MCF 10A (cell line): ENCODE results near the gene SETX. TPM values are rescaled to one million over a fixed set of nuclear protein-coding genes. Genes with fewer than 3 reads are reported as not detected.

Source experiments
- BruUV-seq: library from RNA; stranded (reverse); fragments of 400-500 nt; replicated peaks from 2 replicates; lab custom pipeline; 2021; lab: Mats Ljungman, UMichigan
- CTCF ChIA-PET: fragments of 300-600 bp; sonication (Branson Sonifier 250); formaldehyde crosslinking; extraction: SDS; loops from one replicate; lab custom pipeline; 2021; ENCODE audit warnings: antibody characterized with exemption, inconsistent platforms; lab: Yijun Ruan, JAX
- POLR2A ChIA-PET: fragments of 300-600, 350-650 bp; sonication (Branson Sonifier 250); formaldehyde crosslinking; extraction: SDS; loops from one replicate; lab custom pipeline; 2020; ENCODE audit warnings: antibody characterized with exemption, inconsistent platforms; lab: Yijun Ruan, JAX
- DNase-seq: peaks from one replicate; pipeline ENCODE4 v3.0.0-alpha.2; 2018; ENCODE audit not compliant: unreplicated experiment
- H3K27ac Mint-ChIP-seq: one replicate; pipeline ENCODE4 v1.8.0; 2022; ENCODE audit warnings: mild to moderate bottlenecking, low read depth, mixed read lengths; ENCODE audit not compliant: unreplicated experiment
- H3K27me3 Mint-ChIP-seq: one replicate; pipeline ENCODE4 v1.8.0; 2022; ENCODE audit warnings: mixed read lengths; ENCODE audit not compliant: insufficient read depth, unreplicated experiment
- H3K36me3 Mint-ChIP-seq: one replicate; pipeline ENCODE4 v1.8.0; 2022; ENCODE audit warnings: mild to moderate bottlenecking, moderate library complexity, mixed read lengths; ENCODE audit not compliant: insufficient read depth, unreplicated experiment
- H3K4me1 Mint-ChIP-seq: one replicate; pipeline ENCODE4 v1.8.0; 2022; ENCODE audit warnings: mixed read lengths; ENCODE audit not compliant: insufficient read depth, unreplicated experiment
- H3K4me3 Mint-ChIP-seq: one replicate; pipeline ENCODE4 v1.8.0; 2022; ENCODE audit warnings: mild to moderate bottlenecking, moderate library complexity, mixed read lengths; ENCODE audit not compliant: unreplicated experiment
- H3K9me3 Mint-ChIP-seq: one replicate; pipeline ENCODE4 v1.8.0; 2022; ENCODE audit warnings: mixed read lengths; ENCODE audit not compliant: unreplicated experiment
- CTCF ChIP-seq: fragments of 200-600 bp; IDR thresholded peaks from one replicate; pipeline ENCODE4 v1.8.0; 2022; ENCODE audit warnings: antibody characterized with exemption, mild to moderate bottlenecking; ENCODE audit not compliant: unreplicated experiment
- intact Hi-C: fragments of 100-400 bp; cut with micrococcal nuclease; formaldehyde crosslinking; loops from 2 replicates; pipeline ENCODE4 v1.14.1; 2022
- total RNA-seq: library from RNA; stranded (reverse); gene quantifications from 2 replicates; pipeline ENCODE4 v1.2.3, GENCODE V29; 2022

SETX gene
- total RNA-seq, 1 experiment from 2014 or later, result 41.1 TPM

- no peaks in the 10 kb centered on the region for H3K27me3 Mint-ChIP-seq
- no peak overlapping the region for H3K27ac Mint-ChIP-seq
- intact Hi-C loops, result no loop called here
- H3K9me3 Mint-ChIP-seq, result no peaks in the 10 kb centered on the region
- peaks cover 5% of the 10 kb centered on the region for H3K4me1 Mint-ChIP-seq
- H3K36me3 Mint-ChIP-seq, result peaks cover 97% of the 10 kb centered on the region
- no peak for DNase-seq
- BruUV-seq, result no TSS peak
- ChIA-PET POLR2A (interaction anchor here (1.7 kb wide), 1 partner anchor 9 kb away, joined by 4 read pairs; the partner anchor contains the start of gene SETX), CTCF (interaction anchor here (0.6 kb wide), 1 partner anchor 578 kb away, joined by 3 read pairs; no protein-coding TSS in a partner anchor)
- no peak for TF ChIP-seq CTCF
- H3K4me3 Mint-ChIP-seq, result no peak overlapping the region
These were observed 8.6 kb downstream of the SETX start for GRCh38 chr9:132346177-132346576.

GRCh38 chr9:132341177-132341840 lies 13.5 kb downstream of the SETX start:
- intact Hi-C loops, result no loop called here
- no peak overlapping the region for H3K4me3 Mint-ChIP-seq
- no peak for DNase-seq
- no peak for TF ChIP-seq CTCF
- TSS peak; percentile 5 for BruUV-seq
- POLR2A ChIA-PET, result interaction anchor here (1.0 to 1.8 kb wide), 2 partner anchors 12 kb away, joined by 4 read pairs; no protein-coding TSS in a partner anchor
- peaks cover 87% of the 10 kb centered on the region for H3K36me3 Mint-ChIP-seq
- no peaks in the 10 kb centered on the region for H3K4me1 Mint-ChIP-seq
- CTCF ChIA-PET, result no interaction called here
- H3K9me3 Mint-ChIP-seq, result no peaks in the 10 kb centered on the region
- H3K27me3 Mint-ChIP-seq, result no peaks in the 10 kb centered on the region
- no peak overlapping the region for H3K27ac Mint-ChIP-seq

GRCh38 chr9:132334364-132334763 lies 20.4 kb downstream of the SETX start:
- Mint-ChIP-seq H3K4me3 (no peak overlapping the region), H3K36me3 (peaks cover 83% of the 10 kb centered on the region), H3K4me1 (no peaks in the 10 kb centered on the region), H3K9me3 (no peaks in the 10 kb centered on the region), H3K27me3 (no peaks in the 10 kb centered on the region), H3K27ac (no peak overlapping the region)
- no peak for DNase-seq
- ChIA-PET POLR2A (no interaction called here), CTCF (no interaction called here)
- intact Hi-C loops, result no loop called here
- no TSS peak for BruUV-seq
- no peak for TF ChIP-seq CTCF

- Mint-ChIP-seq H3K36me3 (peaks cover 86% of the 10 kb centered on the region), H3K9me3 (no peaks in the 10 kb centered on the region), H3K4me1 (no peaks in the 10 kb centered on the region), H3K4me3 (no peak overlapping the region), H3K27ac (no peak overlapping the region), H3K27me3 (no peaks in the 10 kb centered on the region)
- DNase-seq, result no peak
- CTCF ChIA-PET, result no interaction called here
- intact Hi-C loops, result no loop called here
- POLR2A ChIA-PET, result no interaction called here
- TF ChIP-seq CTCF, result no peak
- no TSS peak for BruUV-seq
These were observed 21.2 kb downstream of the SETX start for GRCh38 chr9:132333556-132333955.
